Endodermal cell (in vitro differentiated cells): ENCODE measurements around the gene IQCK. TPM values are rescaled to one million over a fixed set of nuclear protein-coding genes. Genes with fewer than 3 reads are reported as not detected.

Experiments
- DNase-seq: peaks from one replicate; pipeline ENCODE4 v3.0.0-alpha.2; 2017
- H3K27ac ChIP-seq: 2 replicates; pipeline ENCODE4 v1.5.1; 2013; ENCODE audit warnings: mild to moderate bottlenecking, low read depth, low read length, moderate library complexity
- H3K27me3 ChIP-seq: 2 replicates; pipeline ENCODE4 v1.6.1; 2013; ENCODE audit warnings: mild to moderate bottlenecking, low read length, moderate library complexity; ENCODE audit not compliant: insufficient read depth, control insufficient read depth, poor library complexity, severe bottlenecking
- H3K36me3 ChIP-seq: 2 replicates; pipeline ENCODE4 v1.7.0; 2013; ENCODE audit warnings: mild to moderate bottlenecking, low read length, moderate library complexity; ENCODE audit not compliant: control insufficient read depth, insufficient read depth
- H3K4me1 ChIP-seq: one replicate; pipeline ENCODE4 v1.7.0; 2013; ENCODE audit warnings: low read length; ENCODE audit not compliant: control insufficient read depth, insufficient read depth
- H3K4me3 ChIP-seq: 2 replicates; pipeline ENCODE4 v1.5.1; 2013; ENCODE audit warnings: mild to moderate bottlenecking, low read length, moderate library complexity
- H3K9ac ChIP-seq: 2 replicates; pipeline ENCODE4 v1.6.1; 2013; ENCODE audit warnings: mild to moderate bottlenecking, low read length, moderate library complexity; ENCODE audit not compliant: poor library complexity, severe bottlenecking; ENCODE audit errors: extremely low read depth
- H3K9me3 ChIP-seq: 2 replicates; pipeline ENCODE4 v1.6.1; 2013; ENCODE audit warnings: mild to moderate bottlenecking, low read length, moderate library complexity; ENCODE audit not compliant: control insufficient read depth
- H3K27ac Mint-ChIP-seq: 2 replicates; pipeline ENCODE4 v1.8.0; 2020; ENCODE audit warnings: mixed read lengths
- H3K27me3 Mint-ChIP-seq: 2 replicates; pipeline ENCODE4 v1.8.0; 2021; ENCODE audit warnings: mild to moderate bottlenecking, mixed read lengths; ENCODE audit not compliant: insufficient read depth
- H3K36me3 Mint-ChIP-seq: 2 replicates; pipeline ENCODE4 v1.8.0; 2020; ENCODE audit warnings: low read depth, mixed read lengths
- H3K4me1 Mint-ChIP-seq: 2 replicates; pipeline ENCODE4 v1.8.0; 2020; ENCODE audit warnings: mixed read lengths
- H3K4me3 Mint-ChIP-seq: 2 replicates; pipeline ENCODE4 v1.8.0; 2020; ENCODE audit warnings: mild to moderate bottlenecking, moderate library complexity, mixed read lengths
- H3K9me3 Mint-ChIP-seq: 2 replicates; pipeline ENCODE4 v1.8.0; 2020; ENCODE audit warnings: mild to moderate bottlenecking, mixed read lengths
- CTCF ChIP-seq: fragments of 200-600 bp; sonication (generic); conservative IDR thresholded peaks from 2 replicates; pipeline ENCODE4 v1.5.0; 2021; ENCODE audit warnings: antibody characterized with exemption, mild to moderate bottlenecking
- WGBS, 2 experiments: methylation state at CpG; one replicate each; pipeline versions ENCODE4 v1.1.5 to v1.1.7; 2013; ENCODE audit warnings: missing lambda C conversion rate in 2 of 2, mixed read lengths in 1 of 2; ENCODE audit not compliant: insufficient coverage in 1 of 2, insufficient read length in 1 of 2; 5-methylcytosine and 5-hydroxymethylcytosine counted together
- total RNA-seq, 2 donors: library from RNA; stranded (reverse); fragmentation: NEBNext Ultra II Directional in 1 of 2; extraction: Animal tissue kit (Norgen Biotek cat#: 25700) in 1 of 2; gene quantifications; 2 replicates in 1 of 2; 3 replicates in 1 of 2; pipeline ENCODE4 v1.2.1, GENCODE V29; 2021

IQCK gene
- total RNA-seq, 2 donors from 2014 or later: 21.1 to 30.1 TPM

GRCh38 chr16:19774024-19774423 is 56.0 kb downstream of the IQCK start:
- peaks cover 26% of the 10 kb centered on the region for H3K36me3 Mint-ChIP-seq
- 50 to 100% methylated on average over 1 to 2 of the region's 2 CpGs for WGBS, 2 experiments
- peaks cover 18% of the 10 kb centered on the region for H3K4me1 Mint-ChIP-seq
- Histone ChIP-seq H3K36me3 (peaks cover 4% of the 10 kb centered on the region), H3K9me3 (peaks cover 16% of the 10 kb centered on the region), H3K4me3 (no peak overlapping the region), H3K27ac (no peak overlapping the region), H3K4me1 (peaks cover 4% of the 10 kb centered on the region), H3K27me3 (no peaks in the 10 kb centered on the region), H3K9ac (no peak overlapping the region)
- peak; percentile 20 for DNase-seq
- peaks cover 11% of the 10 kb centered on the region for H3K9me3 Mint-ChIP-seq
- no peaks in the 10 kb centered on the region for H3K27me3 Mint-ChIP-seq
- no peak for TF ChIP-seq CTCF
- no peak overlapping the region for H3K27ac Mint-ChIP-seq
- no peak overlapping the region for H3K4me3 Mint-ChIP-seq

DNA sequence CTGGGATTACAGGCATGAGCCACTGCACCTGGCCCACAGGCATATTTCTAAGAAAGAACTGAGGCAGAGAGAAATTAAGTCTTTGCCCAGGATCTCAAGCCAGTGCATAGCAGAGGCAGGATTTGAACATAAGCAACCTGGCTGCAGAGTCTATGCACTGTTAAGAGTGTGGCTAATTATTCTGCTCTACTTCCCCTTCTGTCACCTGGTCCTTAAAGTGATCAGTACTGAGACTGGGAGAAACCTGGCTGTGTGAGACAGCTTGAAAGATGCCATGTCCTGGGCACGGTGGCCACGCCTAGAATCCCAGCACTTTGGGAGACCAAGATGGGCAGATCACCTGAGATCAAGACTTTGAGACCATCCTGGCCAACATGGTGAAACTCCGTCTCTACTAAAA is 58.1 kb downstream of the IQCK start:
- H3K9me3 ChIP-seq: no peaks in the 10 kb centered on the region
- H3K27ac ChIP-seq: no peak overlapping the region
- H3K9ac ChIP-seq: no peak overlapping the region
- H3K4me3 Mint-ChIP-seq: no peak overlapping the region
- peaks cover 18% of the 10 kb centered on the region for H3K4me1 Mint-ChIP-seq
- no peaks in the 10 kb centered on the region for H3K27me3 ChIP-seq
- no peak overlapping the region for H3K4me3 ChIP-seq
- no peak for TF ChIP-seq CTCF
- H3K36me3 ChIP-seq: no peaks in the 10 kb centered on the region
- H3K36me3 Mint-ChIP-seq: peaks cover 12% of the 10 kb centered on the region
- WGBS, 2 experiments: 96% methylated on average over 3 of the region's 3 CpGs
- no peaks in the 10 kb centered on the region for H3K27me3 Mint-ChIP-seq
- peaks cover 4% of the 10 kb centered on the region for H3K4me1 ChIP-seq
- H3K9me3 Mint-ChIP-seq: no peaks in the 10 kb centered on the region
- peak overlapping the region; percentile 20 for H3K27ac Mint-ChIP-seq
- peak; percentile 35 for DNase-seq

DNA sequence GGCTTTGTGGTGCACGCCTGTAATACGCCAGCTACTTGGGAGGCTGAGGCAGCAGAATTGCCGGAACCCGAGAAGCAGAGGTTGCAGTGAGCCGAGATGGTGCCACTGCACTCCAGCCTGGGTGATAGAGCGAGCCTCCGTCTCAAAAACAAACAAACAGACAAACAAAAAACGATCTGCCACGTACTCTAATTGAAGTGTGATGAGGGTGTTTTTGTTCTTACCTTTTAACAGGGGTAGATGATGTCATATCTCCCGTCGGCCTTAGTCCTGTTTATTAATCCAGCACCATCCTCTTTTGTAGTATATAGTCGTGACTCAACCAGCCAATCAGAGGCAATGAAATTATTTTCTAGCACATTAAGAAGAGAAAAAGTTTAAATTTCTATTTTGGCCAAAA is 58.5 kb downstream of the IQCK start:
- H3K4me3 ChIP-seq: no peak overlapping the region
- H3K4me1 Mint-ChIP-seq: peaks cover 17% of the 10 kb centered on the region
- no peak overlapping the region for H3K27ac ChIP-seq
- H3K27me3 ChIP-seq: no peaks in the 10 kb centered on the region
- no peaks in the 10 kb centered on the region for H3K36me3 ChIP-seq
- WGBS, 2 experiments: 95 to 100% methylated on average over 5 to 12 of the region's 12 CpGs
- no peak overlapping the region for H3K9ac ChIP-seq
- H3K36me3 Mint-ChIP-seq: peaks cover 12% of the 10 kb centered on the region
- H3K9me3 ChIP-seq: no peaks in the 10 kb centered on the region
- no peak for TF ChIP-seq CTCF
- no peaks in the 10 kb centered on the region for H3K9me3 Mint-ChIP-seq
- peak overlapping the region; percentile 20 for H3K27ac Mint-ChIP-seq
- peaks cover 4% of the 10 kb centered on the region for H3K4me1 ChIP-seq
- no peak overlapping the region for H3K4me3 Mint-ChIP-seq
- no peak for DNase-seq
- no peaks in the 10 kb centered on the region for H3K27me3 Mint-ChIP-seq
